ENCODE results near the gene PAMR1.
"Not testable (repeated sequence)": the region's sequence is repeated elsewhere in the genome, so short reads cannot be mapped to it uniquely, and the experiment has no call there.

Gene PAMR1

DNA sequence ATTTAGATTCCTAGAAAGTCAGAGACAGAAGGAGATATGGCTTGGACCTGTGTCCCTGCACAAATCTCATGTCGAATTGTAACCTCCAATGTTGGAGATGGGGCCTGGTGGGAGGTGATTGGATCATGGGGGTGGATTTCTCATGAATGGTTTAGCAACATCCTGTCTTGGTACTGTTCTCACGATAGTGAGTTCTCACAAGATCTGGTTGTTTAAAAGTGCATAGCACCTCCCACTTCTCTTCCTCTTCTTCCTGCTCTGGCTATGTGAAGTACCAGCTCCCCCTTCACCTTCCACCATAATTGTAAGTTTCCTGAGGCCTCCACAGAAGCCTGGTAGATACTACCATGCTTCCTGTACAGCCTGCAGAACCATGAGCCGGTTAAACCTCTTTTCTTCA, 27.6 kb upstream of the PAMR1 start:
- no peak for DNase-seq (ENCODE audit: low read depth)
- TF ChIP-seq, protein P1, sequence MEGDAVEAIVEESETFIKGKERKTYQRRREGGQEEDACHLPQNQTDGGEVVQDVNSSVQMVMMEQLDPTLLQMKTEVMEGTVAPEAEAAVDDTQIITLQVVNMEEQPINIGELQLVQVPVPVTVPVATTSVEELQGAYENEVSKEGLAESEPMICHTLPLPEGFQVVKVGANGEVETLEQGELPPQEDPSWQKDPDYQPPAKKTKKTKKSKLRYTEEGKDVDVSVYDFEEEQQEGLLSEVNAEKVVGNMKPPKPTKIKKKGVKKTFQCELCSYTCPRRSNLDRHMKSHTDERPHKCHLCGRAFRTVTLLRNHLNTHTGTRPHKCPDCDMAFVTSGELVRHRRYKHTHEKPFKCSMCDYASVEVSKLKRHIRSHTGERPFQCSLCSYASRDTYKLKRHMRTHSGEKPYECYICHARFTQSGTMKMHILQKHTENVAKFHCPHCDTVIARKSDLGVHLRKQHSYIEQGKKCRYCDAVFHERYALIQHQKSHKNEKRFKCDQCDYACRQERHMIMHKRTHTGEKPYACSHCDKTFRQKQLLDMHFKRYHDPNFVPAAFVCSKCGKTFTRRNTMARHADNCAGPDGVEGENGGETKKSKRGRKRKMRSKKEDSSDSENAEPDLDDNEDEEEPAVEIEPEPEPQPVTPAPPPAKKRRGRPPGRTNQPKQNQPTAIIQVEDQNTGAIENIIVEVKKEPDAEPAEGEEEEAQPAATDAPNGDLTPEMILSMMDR (IDR thresholded peaks at IDR 0.05; ENCODE audit: insufficient read depth, low read depth, low read length, missing control alignments): no peak
- no peak overlapping the region for H3K4me3 ChIP-seq (ENCODE audit: low read length)

DNA sequence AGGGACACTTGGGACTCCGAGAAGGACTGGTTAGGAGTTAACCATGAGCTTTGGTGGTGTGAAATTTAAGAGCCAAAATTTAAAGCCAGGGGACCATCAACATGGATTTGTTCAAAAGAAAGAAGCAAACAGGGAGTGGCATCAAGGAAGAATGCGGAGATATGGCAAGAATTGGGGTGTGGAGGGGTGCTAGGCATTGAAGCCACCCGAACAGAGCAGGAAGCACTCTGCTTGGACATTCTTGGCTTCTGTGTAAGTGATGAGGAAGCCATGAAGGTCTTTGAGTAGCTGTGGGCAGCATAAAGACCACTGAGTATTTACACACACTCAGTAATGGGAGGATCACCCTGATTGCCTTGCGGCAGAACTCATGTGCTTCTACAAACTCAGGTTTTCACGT, 27.2 kb upstream of the PAMR1 start:
- no peak for DNase-seq (ENCODE audit: low read depth)
- TF ChIP-seq, protein P1 (IDR thresholded peaks at IDR 0.05; ENCODE audit: insufficient read depth, low read depth, low read length, missing control alignments): no peak
- H3K4me3 ChIP-seq (ENCODE audit: low read length): no peak overlapping the region

DNA sequence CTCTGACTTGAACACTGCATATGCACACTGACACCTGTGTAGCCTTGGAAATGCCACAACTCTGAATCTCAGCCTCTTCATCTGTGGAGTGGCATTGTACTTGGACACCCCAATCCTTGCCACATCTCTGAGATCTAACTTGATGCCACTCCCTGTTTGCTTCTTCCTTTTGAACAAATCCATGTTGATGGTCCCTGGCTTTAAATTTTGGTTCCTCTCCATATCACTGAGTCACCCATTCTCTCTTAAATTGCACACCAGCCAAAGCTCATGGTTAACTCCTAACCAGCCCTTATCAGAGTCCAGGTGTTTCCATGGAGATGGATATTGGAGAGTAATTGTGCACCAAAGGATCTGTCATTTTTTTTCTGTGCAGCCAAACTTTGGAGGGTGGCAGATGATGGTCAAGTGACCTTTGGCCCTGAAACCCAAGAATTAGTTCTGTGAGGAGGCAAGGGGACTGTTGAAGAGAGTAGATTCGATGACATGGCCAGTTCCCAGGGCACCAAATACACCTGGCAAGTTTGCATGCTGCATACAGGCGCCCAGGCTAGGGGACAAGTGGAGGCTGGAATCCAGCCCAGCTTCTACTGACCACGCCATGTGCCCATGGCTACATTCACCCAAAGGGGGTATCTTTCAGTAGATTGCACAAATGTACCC, 25.1 kb upstream of the PAMR1 start:
- H3K4me3 ChIP-seq (ENCODE audit: low read length): no peak overlapping the region
- DNase-seq (ENCODE audit: low read depth): peak; percentile 36
- TF ChIP-seq, protein P1 (IDR thresholded peaks at IDR 0.05; ENCODE audit: insufficient read depth, low read depth, low read length, missing control alignments): no peak

DNA sequence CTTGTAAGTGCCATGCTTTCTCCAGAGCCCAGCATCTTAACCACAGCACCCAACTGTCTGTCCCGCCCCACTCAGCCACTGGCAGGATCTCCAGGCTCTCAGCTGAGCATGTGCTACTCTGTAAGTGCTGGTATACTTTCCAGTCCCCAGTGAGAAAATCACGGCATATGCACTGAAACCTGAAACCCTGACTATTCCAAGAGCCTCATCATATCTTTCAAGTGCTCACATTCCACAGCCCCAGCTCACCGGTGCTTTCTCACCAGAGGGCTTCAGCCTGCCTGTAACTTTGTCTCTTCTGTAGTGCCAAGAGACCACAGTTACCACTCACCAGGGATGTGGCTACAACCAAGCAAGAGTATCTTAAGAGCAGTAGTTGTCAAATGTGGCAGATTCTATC, 24.4 kb upstream of the PAMR1 start:
- TF ChIP-seq, protein P1 (IDR thresholded peaks at IDR 0.05; ENCODE audit: insufficient read depth, low read depth, low read length, missing control alignments): no peak
- DNase-seq (ENCODE audit: low read depth): peak; percentile 91
- no peak overlapping the region for H3K4me3 ChIP-seq (ENCODE audit: low read length)

DNA sequence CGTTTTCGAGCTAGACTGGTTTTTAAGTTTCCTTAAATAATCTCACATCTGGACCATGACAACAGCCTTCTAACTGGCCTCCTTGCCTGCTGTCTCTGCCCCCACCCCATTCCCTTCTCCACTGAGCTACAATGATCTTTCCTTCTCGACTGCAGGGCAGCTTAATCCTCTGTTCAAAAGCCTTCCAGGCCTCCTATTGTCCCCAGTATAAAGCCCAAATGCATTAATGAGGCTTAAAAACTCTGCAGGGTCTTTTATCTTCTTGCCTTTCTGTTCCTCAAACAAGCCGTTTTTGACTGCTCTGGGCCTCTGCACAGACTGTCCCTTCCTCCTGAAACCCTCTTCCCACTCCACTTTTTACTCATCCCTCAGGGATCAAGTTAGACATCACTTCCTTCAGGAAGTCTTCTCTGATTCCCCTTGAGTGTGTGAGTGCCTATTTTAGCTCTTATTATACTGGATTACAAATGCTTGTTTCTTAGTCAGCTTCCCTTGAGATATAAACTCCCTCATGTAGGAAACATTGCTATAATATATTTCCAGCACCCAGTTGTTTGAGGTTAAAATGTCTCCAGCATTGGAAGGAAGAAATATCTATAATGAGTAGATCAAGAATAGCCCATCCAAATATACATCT, 23.6 kb upstream of the PAMR1 start:
- no peak for DNase-seq (ENCODE audit: low read depth)
- TF ChIP-seq, protein P1 (IDR thresholded peaks at IDR 0.05; ENCODE audit: insufficient read depth, low read depth, low read length, missing control alignments): no peak
- no peak overlapping the region for H3K4me3 ChIP-seq (ENCODE audit: low read length)

DNA sequence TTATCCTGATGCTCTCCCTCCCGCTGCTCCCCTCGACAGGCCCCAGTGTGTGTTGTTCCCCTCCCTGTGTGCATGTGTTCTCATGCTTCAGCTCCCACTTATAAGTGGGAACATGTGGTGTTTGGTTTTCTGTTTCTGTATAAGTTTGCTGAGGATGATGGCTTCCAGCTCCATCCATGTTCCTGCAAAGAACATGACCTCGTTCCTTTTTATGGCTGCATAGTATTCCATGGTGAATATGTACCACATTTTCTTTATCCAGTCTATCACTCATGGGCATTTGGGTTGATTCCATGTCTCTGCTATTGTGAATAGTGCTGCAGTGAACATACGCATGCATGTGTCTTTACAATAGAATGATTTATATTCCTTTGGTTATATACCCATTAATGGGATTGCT, 22.6 kb upstream of the PAMR1 start:
- DNase-seq (ENCODE audit: low read depth): not testable (repeated sequence)

DNA sequence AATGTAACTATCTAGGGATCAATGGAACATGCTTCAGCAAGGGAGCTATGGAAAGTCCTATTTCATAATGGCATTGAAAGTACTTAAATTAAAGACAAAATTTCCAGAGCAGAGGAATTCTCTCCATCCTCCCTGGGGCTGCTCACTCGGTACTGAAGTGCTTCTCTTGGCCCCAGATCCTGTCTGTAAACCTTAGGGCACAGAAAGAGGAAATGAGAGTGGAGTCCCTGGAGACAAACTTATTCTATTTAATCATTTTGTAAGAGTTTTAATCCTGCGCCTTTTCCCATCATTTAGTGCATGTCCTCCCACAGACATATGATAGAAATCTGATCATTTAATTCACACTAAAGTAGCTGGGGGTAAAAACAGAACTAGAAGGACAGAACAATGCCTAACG, 20.9 kb upstream of the PAMR1 start:
- DNase-seq (ENCODE audit: low read depth): no peak
- H3K4me3 ChIP-seq (ENCODE audit: low read length): no peak overlapping the region
- TF ChIP-seq, protein P1 (IDR thresholded peaks at IDR 0.05; ENCODE audit: insufficient read depth, low read depth, low read length, missing control alignments): no peak

More for the DNA sequence above, 22.6 kb upstream of the PAMR1 start:
- H3K4me3 ChIP-seq (ENCODE audit: low read length): not testable (repeated sequence)

All from epithelial cell of esophagus (primary cell).